Ishikawa (cell line): ENCODE results near the gene MIER1.

ENCODE experiments used
- CEBPB ChIP-seq: IDR thresholded peaks from 2 replicates; pipeline ENCODE4 v1.6.1; 2012
- CREB1 ChIP-seq: IDR thresholded peaks from 2 replicates; pipeline ENCODE4 v1.6.1; 2012; ENCODE audit warnings: low read depth
- EGR1 ChIP-seq: IDR thresholded peaks from 2 replicates; pipeline ENCODE4 v1.6.1; 2012
- EP300 ChIP-seq: IDR thresholded peaks from 2 replicates; pipeline ENCODE4 v1.6.1; 2012; ENCODE audit warnings: borderline replicate concordance
- FOXM1 ChIP-seq: IDR thresholded peaks from 2 replicates; pipeline ENCODE4 v1.6.1; 2012; ENCODE audit warnings: low read depth, borderline replicate concordance
- NFIC ChIP-seq: IDR thresholded peaks from 2 replicates; pipeline ENCODE4 v1.6.1; 2012
- RAD21 ChIP-seq: IDR thresholded peaks from 2 replicates; pipeline ENCODE4 v1.6.1; 2012; ENCODE audit warnings: low read depth
- TAF1 ChIP-seq: IDR thresholded peaks from 2 replicates; pipeline ENCODE4 v1.6.1; 2012; ENCODE audit warnings: low read depth, mild to moderate bottlenecking
- TCF12 ChIP-seq: IDR thresholded peaks from 2 replicates; pipeline ENCODE4 v1.6.1; 2012; ENCODE audit warnings: low read depth
- TEAD4 ChIP-seq: IDR thresholded peaks from 2 replicates; pipeline ENCODE4 v1.6.1; 2012
- YY1 ChIP-seq: IDR thresholded peaks from 2 replicates; pipeline ENCODE4 v1.6.1; 2012; ENCODE audit warnings: low read depth
- ZBTB7A ChIP-seq: IDR thresholded peaks from 2 replicates; pipeline ENCODE4 v1.6.1; 2012; ENCODE audit warnings: low read depth
- TF ChIP-seq, protein P1 (sequence below): IDR thresholded peaks from 2 replicates; pipeline ENCODE4 v1.6.1; 2012
- TF ChIP-seq, protein P2 (sequence below): IDR thresholded peaks from 2 replicates; pipeline ENCODE4 v1.6.1; 2012
- TF ChIP-seq, protein P3 (sequence below): IDR thresholded peaks from 2 replicates; pipeline ENCODE4 v1.6.1; 2012; ENCODE audit warnings: low read depth, mild to moderate bottlenecking

MIER1 gene

DNA sequence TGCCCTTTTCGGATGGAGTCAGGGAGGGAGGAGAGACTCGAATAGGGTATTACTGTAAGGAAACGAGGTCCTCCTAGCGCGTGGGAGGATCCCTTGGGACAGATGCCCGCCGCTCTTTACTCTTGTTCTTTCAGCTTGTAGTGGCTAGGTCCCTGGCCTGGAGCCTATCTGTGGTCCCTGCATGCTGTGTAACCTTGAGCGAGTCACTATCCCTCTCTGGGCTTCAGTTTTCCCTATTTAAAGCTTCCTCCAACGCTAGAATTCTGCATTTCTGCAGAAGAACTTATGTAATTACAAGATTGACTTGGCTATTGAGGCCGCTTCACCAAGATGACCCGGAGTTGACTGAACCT, 744 bp downstream of the MIER1 start:
- TF ChIP-seq TAF1 (no peak), TCF12 (no peak), EGR1 (no peak), RAD21 (no peak), CREB1 (no peak), CEBPB (no peak), EP300 (no peak), YY1 (no peak), NFIC (no peak), ZBTB7A (no peak), TEAD4 (no peak), FOXM1 (no peak)
- TF ChIP-seq, protein P1, sequence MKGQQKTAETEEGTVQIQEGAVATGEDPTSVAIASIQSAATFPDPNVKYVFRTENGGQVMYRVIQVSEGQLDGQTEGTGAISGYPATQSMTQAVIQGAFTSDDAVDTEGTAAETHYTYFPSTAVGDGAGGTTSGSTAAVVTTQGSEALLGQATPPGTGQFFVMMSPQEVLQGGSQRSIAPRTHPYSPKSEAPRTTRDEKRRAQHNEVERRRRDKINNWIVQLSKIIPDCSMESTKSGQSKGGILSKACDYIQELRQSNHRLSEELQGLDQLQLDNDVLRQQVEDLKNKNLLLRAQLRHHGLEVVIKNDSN = no peak
- TF ChIP-seq, protein P2, sequence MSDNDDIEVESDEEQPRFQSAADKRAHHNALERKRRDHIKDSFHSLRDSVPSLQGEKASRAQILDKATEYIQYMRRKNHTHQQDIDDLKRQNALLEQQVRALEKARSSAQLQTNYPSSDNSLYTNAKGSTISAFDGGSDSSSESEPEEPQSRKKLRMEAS = no peak
- TF ChIP-seq, protein P3, sequence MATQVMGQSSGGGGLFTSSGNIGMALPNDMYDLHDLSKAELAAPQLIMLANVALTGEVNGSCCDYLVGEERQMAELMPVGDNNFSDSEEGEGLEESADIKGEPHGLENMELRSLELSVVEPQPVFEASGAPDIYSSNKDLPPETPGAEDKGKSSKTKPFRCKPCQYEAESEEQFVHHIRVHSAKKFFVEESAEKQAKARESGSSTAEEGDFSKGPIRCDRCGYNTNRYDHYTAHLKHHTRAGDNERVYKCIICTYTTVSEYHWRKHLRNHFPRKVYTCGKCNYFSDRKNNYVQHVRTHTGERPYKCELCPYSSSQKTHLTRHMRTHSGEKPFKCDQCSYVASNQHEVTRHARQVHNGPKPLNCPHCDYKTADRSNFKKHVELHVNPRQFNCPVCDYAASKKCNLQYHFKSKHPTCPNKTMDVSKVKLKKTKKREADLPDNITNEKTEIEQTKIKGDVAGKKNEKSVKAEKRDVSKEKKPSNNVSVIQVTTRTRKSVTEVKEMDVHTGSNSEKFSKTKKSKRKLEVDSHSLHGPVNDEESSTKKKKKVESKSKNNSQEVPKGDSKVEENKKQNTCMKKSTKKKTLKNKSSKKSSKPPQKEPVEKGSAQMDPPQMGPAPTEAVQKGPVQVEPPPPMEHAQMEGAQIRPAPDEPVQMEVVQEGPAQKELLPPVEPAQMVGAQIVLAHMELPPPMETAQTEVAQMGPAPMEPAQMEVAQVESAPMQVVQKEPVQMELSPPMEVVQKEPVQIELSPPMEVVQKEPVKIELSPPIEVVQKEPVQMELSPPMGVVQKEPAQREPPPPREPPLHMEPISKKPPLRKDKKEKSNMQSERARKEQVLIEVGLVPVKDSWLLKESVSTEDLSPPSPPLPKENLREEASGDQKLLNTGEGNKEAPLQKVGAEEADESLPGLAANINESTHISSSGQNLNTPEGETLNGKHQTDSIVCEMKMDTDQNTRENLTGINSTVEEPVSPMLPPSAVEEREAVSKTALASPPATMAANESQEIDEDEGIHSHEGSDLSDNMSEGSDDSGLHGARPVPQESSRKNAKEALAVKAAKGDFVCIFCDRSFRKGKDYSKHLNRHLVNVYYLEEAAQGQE = no peak

DNA sequence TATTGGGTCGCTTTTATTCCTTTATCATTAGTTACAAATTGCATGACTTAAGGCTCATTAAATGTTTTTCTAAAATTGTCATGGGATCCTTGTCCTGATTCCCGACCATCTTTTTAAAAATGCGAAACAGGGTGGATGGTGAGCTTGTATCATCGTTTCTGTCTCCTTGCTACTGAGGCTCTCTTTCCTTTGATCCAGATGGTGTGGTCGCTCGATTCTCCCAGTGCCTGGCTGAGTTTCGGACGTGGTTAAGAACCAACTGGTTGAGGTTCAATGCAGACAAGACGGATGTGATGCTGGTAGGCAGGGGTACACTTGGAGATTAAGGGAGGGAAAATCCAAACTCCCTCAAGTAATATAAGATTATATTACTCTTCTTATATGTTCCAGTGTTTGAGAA, 1.2 kb downstream of the MIER1 start:
- TF ChIP-seq ZBTB7A = no peak

DNA sequence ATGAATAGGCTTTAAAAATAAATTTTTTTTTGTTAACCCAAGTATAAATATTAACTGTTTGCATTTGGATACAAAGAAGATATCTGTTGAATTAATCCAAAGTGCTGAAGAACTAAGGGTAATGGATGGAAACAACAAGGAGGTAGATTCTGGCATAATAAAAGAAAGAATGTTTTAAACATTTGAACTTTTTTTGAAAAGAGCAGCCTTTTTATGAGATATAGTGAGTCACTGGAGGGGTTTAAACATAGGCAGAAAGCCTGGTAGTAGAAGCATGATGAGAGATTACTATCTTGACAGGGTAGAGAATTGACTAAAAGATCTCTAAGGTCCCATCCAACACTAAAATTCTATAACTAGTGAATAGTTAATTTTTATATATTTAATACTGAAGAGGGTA, 2.7 kb downstream of the MIER1 start:
- TF ChIP-seq TCF12 (no peak), FOXM1 (no peak), ZBTB7A (no peak), NFIC (no peak), RAD21 (no peak), YY1 (no peak), EP300 (no peak), EGR1 (no peak), TEAD4 (no peak), CEBPB (no peak), CREB1 (no peak), TAF1 (no peak)
- TF ChIP-seq, protein P3 = no peak
- TF ChIP-seq, protein P1 = no peak
- TF ChIP-seq, protein P2 = no peak

DNA sequence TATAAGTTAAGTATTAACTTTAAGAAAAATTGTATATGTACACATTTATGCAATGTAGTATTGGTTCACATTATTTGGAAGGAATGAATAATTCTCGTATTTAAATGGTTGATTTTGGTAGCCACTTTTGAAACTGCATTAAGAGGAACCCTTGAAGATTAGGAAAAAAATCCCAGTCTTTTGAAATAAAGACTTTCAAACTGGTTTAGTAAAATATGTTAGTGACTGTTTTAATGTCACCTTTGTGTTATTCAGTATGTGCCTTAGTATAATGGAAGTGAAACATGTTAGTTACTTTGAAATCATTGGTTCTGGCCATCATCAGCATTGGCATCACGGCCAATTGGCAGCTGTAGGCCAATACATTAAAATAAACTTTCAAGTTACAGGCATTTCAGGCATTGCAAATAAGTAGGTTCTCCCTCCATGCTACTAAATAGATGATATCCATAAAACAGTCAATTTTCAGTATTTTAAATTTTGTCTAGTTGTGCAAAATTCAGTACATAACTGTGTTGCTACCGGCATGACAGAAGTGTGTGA, 4.4 kb downstream of the MIER1 start:
- TF ChIP-seq, protein P3 = no peak
- TF ChIP-seq ZBTB7A (no peak), YY1 (no peak), EGR1 (no peak), TCF12 (no peak), TEAD4 (no peak), NFIC (no peak), CEBPB (no peak), RAD21 (no peak), FOXM1 (no peak), TAF1 (no peak), EP300 (no peak), CREB1 (no peak)
- TF ChIP-seq, protein P2 = no peak
- TF ChIP-seq, protein P1 = no peak
